ENCODE results near the gene ZNRF1. TPM values are rescaled to one million over a fixed set of nuclear protein-coding genes. Genes with fewer than 3 reads are reported as not detected.

The ZNRF1 gene
- total and polyA plus RNA-seq, 4 donors: 7.9 to 10.9 (median 9.2) TPM

DNA sequence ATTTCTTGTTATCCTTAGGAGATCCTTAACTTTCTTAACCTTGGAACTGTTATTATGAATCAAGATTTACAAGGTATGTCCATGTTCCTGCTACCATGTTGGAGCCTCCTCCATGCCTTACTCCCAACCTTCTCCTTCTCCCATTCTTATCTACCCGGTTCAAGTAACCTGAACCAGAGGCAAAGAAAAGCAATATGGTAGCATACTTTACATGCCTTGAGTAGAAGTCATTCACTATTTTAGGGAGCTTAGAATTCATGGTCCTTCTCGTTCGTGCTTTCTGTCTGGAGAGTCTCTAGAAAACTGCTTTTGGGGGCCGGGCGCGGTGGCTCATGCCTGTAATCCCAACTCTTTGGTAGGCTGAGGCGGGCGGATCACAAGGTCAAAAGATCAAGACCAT, 80.1 kb downstream of the ZNRF1 start (continued):
- TF ChIP-seq GABPA (IDR thresholded peaks at IDR 0.05 in 1 of 2, conservative IDR thresholded peaks at IDR 0.05 in 1 of 2) (no peak), TAF1 (conservative IDR thresholded peaks at IDR 0.05) (no peak), JUND (IDR thresholded peaks at IDR 0.05) (no peak), FOXA1 (IDR thresholded peaks at IDR 0.05) (no peak), NR2F2 (IDR thresholded peaks at IDR 0.05) (no peak), HNF4A (conservative IDR thresholded peaks at IDR 0.05) (no peak)
- TF ChIP-seq, protein P1, sequence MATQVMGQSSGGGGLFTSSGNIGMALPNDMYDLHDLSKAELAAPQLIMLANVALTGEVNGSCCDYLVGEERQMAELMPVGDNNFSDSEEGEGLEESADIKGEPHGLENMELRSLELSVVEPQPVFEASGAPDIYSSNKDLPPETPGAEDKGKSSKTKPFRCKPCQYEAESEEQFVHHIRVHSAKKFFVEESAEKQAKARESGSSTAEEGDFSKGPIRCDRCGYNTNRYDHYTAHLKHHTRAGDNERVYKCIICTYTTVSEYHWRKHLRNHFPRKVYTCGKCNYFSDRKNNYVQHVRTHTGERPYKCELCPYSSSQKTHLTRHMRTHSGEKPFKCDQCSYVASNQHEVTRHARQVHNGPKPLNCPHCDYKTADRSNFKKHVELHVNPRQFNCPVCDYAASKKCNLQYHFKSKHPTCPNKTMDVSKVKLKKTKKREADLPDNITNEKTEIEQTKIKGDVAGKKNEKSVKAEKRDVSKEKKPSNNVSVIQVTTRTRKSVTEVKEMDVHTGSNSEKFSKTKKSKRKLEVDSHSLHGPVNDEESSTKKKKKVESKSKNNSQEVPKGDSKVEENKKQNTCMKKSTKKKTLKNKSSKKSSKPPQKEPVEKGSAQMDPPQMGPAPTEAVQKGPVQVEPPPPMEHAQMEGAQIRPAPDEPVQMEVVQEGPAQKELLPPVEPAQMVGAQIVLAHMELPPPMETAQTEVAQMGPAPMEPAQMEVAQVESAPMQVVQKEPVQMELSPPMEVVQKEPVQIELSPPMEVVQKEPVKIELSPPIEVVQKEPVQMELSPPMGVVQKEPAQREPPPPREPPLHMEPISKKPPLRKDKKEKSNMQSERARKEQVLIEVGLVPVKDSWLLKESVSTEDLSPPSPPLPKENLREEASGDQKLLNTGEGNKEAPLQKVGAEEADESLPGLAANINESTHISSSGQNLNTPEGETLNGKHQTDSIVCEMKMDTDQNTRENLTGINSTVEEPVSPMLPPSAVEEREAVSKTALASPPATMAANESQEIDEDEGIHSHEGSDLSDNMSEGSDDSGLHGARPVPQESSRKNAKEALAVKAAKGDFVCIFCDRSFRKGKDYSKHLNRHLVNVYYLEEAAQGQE (IDR thresholded peaks at IDR 0.05): no peak
- TF ChIP-seq, protein P2, sequence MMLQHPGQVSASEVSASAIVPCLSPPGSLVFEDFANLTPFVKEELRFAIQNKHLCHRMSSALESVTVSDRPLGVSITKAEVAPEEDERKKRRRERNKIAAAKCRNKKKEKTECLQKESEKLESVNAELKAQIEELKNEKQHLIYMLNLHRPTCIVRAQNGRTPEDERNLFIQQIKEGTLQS (IDR thresholded peaks at IDR 0.05): no peak

DNA sequence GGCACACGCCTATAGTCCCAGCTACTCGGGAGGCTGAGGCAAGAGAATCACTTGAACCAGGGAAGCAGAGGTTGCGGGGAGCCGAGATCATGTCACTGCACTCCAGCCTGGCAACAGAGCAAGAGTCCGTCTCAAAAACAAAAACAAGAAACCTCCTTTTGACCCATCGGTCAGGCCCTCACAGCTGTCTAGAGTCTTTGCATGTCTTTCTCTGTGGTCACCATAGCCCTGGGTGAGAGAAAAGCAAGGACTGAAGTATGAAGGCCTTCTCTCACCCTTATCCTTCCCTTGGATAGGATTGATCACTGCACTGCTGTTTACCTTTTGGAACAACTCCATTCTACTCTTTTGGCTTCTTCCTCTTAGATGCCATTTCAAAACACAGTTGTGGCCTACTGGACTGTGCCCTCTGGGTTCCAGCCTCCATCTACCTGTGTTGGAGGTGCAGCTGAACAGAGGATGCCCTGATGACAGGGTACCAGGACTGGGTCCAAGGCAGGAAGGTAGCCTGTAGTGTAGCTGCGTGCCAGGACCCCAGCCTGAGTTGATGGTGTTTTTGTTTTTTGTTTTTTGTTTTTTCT, 80.6 kb downstream of the ZNRF1 start:
- H3K27ac ChIP-seq (ENCODE audit: low read depth in 1 of 2, low read length in 2 of 2): no peak overlapping the region
- DNase-seq (ENCODE audit: low spot score): no peak
- no peaks in the 10 kb centered on the region for H3K36me3 ChIP-seq (ENCODE audit: control insufficient read depth in 4 of 4, insufficient read depth in 3 of 4, low read depth in 1 of 4, low read length in 3 of 4)
- H3K9ac ChIP-seq (ENCODE audit: low read depth in 1 of 2, low read length in 2 of 2): no peak overlapping the region
- 89% methylated on average over 7 of the region's 7 CpGs for WGBS
- no peaks in the 10 kb centered on the region for H3K27me3 ChIP-seq (ENCODE audit: control insufficient read depth in 4 of 4, insufficient read depth in 4 of 4, low read length in 3 of 4)
- TF ChIP-seq EGR1 (IDR thresholded peaks at IDR 0.05; ENCODE audit: low read depth in 2 of 2) (no peak), GABPA (IDR thresholded peaks at IDR 0.05 in 1 of 2, conservative IDR thresholded peaks at IDR 0.05 in 1 of 2) (no peak), JUND (IDR thresholded peaks at IDR 0.05) (peak in 1 of 2 donors; percentile 18), HNF4A (conservative IDR thresholded peaks at IDR 0.05) (peak; percentile 86 to 91), FOXA2 (IDR thresholded peaks at IDR 0.05) (peak; percentile 64), HNF4G (IDR thresholded peaks at IDR 0.05) (peak; percentile 53), FOXA1 (IDR thresholded peaks at IDR 0.05) (no peak), TAF1 (conservative IDR thresholded peaks at IDR 0.05) (no peak), NR2F2 (IDR thresholded peaks at IDR 0.05) (no peak), YY1 (IDR thresholded peaks at IDR 0.05) (peak; percentile 43), RAD21 (IDR thresholded peaks at IDR 0.05) (peak in 1 of 2 donors; percentile 28), SP1 (IDR thresholded peaks at IDR 0.05) (peak; percentile 22), RXRA (IDR thresholded peaks at IDR 0.05) (peak; percentile 54 to 74)
- TF ChIP-seq, protein P3, sequence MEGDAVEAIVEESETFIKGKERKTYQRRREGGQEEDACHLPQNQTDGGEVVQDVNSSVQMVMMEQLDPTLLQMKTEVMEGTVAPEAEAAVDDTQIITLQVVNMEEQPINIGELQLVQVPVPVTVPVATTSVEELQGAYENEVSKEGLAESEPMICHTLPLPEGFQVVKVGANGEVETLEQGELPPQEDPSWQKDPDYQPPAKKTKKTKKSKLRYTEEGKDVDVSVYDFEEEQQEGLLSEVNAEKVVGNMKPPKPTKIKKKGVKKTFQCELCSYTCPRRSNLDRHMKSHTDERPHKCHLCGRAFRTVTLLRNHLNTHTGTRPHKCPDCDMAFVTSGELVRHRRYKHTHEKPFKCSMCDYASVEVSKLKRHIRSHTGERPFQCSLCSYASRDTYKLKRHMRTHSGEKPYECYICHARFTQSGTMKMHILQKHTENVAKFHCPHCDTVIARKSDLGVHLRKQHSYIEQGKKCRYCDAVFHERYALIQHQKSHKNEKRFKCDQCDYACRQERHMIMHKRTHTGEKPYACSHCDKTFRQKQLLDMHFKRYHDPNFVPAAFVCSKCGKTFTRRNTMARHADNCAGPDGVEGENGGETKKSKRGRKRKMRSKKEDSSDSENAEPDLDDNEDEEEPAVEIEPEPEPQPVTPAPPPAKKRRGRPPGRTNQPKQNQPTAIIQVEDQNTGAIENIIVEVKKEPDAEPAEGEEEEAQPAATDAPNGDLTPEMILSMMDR (IDR thresholded peaks at IDR 0.05; ENCODE audit: low read depth, low read length, missing input control): no peak
- TF ChIP-seq, protein P4, sequence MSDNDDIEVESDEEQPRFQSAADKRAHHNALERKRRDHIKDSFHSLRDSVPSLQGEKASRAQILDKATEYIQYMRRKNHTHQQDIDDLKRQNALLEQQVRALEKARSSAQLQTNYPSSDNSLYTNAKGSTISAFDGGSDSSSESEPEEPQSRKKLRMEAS (IDR thresholded peaks at IDR 0.05): no peak
- TF ChIP-seq, protein P1 (IDR thresholded peaks at IDR 0.05): no peak
- TF ChIP-seq, protein P2 (IDR thresholded peaks at IDR 0.05): no peak
- TF ChIP-seq, protein P5, sequence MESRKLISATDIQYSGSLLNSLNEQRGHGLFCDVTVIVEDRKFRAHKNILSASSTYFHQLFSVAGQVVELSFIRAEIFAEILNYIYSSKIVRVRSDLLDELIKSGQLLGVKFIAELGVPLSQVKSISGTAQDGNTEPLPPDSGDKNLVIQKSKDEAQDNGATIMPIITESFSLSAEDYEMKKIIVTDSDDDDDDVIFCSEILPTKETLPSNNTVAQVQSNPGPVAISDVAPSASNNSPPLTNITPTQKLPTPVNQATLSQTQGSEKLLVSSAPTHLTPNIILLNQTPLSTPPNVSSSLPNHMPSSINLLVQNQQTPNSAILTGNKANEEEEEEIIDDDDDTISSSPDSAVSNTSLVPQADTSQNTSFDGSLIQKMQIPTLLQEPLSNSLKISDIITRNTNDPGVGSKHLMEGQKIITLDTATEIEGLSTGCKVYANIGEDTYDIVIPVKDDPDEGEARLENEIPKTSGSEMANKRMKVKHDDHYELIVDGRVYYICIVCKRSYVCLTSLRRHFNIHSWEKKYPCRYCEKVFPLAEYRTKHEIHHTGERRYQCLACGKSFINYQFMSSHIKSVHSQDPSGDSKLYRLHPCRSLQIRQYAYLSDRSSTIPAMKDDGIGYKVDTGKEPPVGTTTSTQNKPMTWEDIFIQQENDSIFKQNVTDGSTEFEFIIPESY (IDR thresholded peaks at IDR 0.05): no peak
- peaks cover 5 to 18% (median 13%) of the 10 kb centered on the region in 4 donors for H3K4me1 ChIP-seq (ENCODE audit: control insufficient read depth in 4 of 4, insufficient read depth in 4 of 4, low read length in 3 of 4)
- H3K4me3 ChIP-seq (ENCODE audit: low read depth in 1 of 3, low read length in 3 of 3): no peak overlapping the region
- no peaks in the 10 kb centered on the region for H3K9me3 ChIP-seq (ENCODE audit: control insufficient read depth in 4 of 4, low read length in 3 of 4)
